NCI-H524 (cell line): ENCODE measurements around the gene PRR33.
A peak's percentile ranks its signal among the peaks of the same experiment; 100 is the strongest.
"Not testable (repeated sequence)": the region's sequence is repeated elsewhere in the genome, so short reads cannot be mapped to it uniquely, and the experiment has no call there.

Source experiments
- DNase-seq, 2 experiments: peaks; one replicate each; lab custom pipeline; 2025; lab: John Stamatoyannopoulos, UW

The PRR33 gene

GRCh38 chr11:1875851-1876301, 15.8 kb downstream of the PRR33 start:
- not testable (repeated sequence) for DNase-seq

GRCh38 chr11:1875093-1875850, 16.4 kb downstream of the PRR33 start:
- DNase-seq: peak in 1 of 2 experiments; percentile 30

- DNase-seq: not testable (repeated sequence)
Measured at GRCh38 chr11:1874441-1875092, 17.1 kb downstream of the PRR33 start.

GRCh38 chr11:1873813-1874150, 17.9 kb downstream of the PRR33 start:
- not testable (repeated sequence) for DNase-seq

- DNase-seq: no peak
Measured at GRCh38 chr11:1873048-1873812, 18.5 kb downstream of the PRR33 start.

- no peak for DNase-seq
Measured at GRCh38 chr11:1872267-1872985, 19.3 kb downstream of the PRR33 start.

- no peak for DNase-seq
Measured at GRCh38 chr11:1871531-1871930, 20.2 kb downstream of the PRR33 start.

GRCh38 chr11:1870721-1871466, 20.8 kb downstream of the PRR33 start:
- DNase-seq: peak in 1 of 2 experiments; percentile 36

GRCh38 chr11:1870326-1870696, 21.4 kb downstream of the PRR33 start:
- DNase-seq: peak in 1 of 2 experiments; percentile 36

GRCh38 chr11:1869427-1870325, 22.0 kb downstream of the PRR33 start:
- DNase-seq: peak in 1 of 2 experiments; percentile 21

- DNase-seq: no peak
Measured at GRCh38 chr11:1868636-1869291, 22.9 kb downstream of the PRR33 start.

GRCh38 chr11:1868056-1868635, 23.5 kb downstream of the PRR33 start:
- no peak for DNase-seq

GRCh38 chr11:1867381-1867780, 24.3 kb downstream of the PRR33 start:
- DNase-seq: no peak

GRCh38 chr11:1866776-1867175, 24.9 kb downstream of the PRR33 start:
- no peak for DNase-seq

GRCh38 chr11:1866226-1866625, 25.5 kb downstream of the PRR33 start:
- no peak for DNase-seq

- no peak for DNase-seq
Measured at GRCh38 chr11:1864831-1865665, 26.6 kb downstream of the PRR33 start.

GRCh38 chr11:1864231-1864630, 27.5 kb downstream of the PRR33 start:
- DNase-seq: no peak
